Testis (tissue), 3 donors: Measurements from ENCODE around the gene WFDC5. TPM values are rescaled to one million over a fixed set of nuclear protein-coding genes. Genes with fewer than 3 reads are reported as not detected.

Experiments
- DNase-seq: peaks from one replicate; pipeline ENCODE4 v3.0.0-alpha.2; 2019
- H3K27ac ChIP-seq, 2 donors: fragments of 200-600 bp; sonication (generic); one replicate each; pipeline ENCODE4 v1.5.1; 2019
- H3K27me3 ChIP-seq: fragments of 200-600 bp; sonication (generic); one replicate; pipeline ENCODE4 v1.5.1; 2019
- H3K36me3 ChIP-seq: fragments of 200-600 bp; sonication (generic); one replicate; pipeline ENCODE4 v1.5.1; 2017; ENCODE audit warnings: low read depth; ENCODE audit errors: missing control alignments
- H3K4me1 ChIP-seq: fragments of 200-600 bp; sonication (generic); one replicate; pipeline ENCODE4 v1.5.1; 2019
- H3K4me3 ChIP-seq, 2 donors: fragments of 200-600 bp; sonication (generic); one replicate each; pipeline ENCODE4 v1.5.1; 2017 to 2019
- H3K9me3 ChIP-seq: fragments of 200-600 bp; sonication (generic); one replicate; pipeline ENCODE4 v1.5.1; 2017
- POLR2A ChIP-seq: fragments of 450-650 bp; IDR thresholded peaks from one replicate; pipeline ENCODE4 v1.6.1; 2017; ENCODE audit warnings: antibody characterized with exemption, mild to moderate bottlenecking, moderate library complexity
- WGBS, 2 donors: methylation state at CpG; one replicate each; pipeline ENCODE4 v1.1.5; 2018; 5-methylcytosine and 5-hydroxymethylcytosine counted together
- intact Hi-C: fragments of 100-400 bp; cut with DNase I; formaldehyde crosslinking; loops from one replicate; pipeline ENCODE4 v1.15.1; 2023; ENCODE audit warnings: low total_unique reads
- polyA plus RNA-seq: library from polyadenylated mRNA; stranded (reverse); fragments of 350-450 nt; fragmentation: Illumina TruSeq; extraction: RNeasy Lipid Tissue Mini Kit (QIAGEN cat#74804); gene quantifications from one replicate; pipeline ENCODE4 v1.2.3, GENCODE V29; 2014; ENCODE audit warnings: low read depth, low replicate concordance; ENCODE audit not compliant: insufficient read depth
- total RNA-seq, 2 donors: library from RNA; depleted of rRNA; stranded (reverse); fragments of >200 nt; gene quantifications; one replicate each; pipeline ENCODE4 v1.2.3, GENCODE V29; 2016
- TF ChIP-seq, protein P1 (sequence below), 3 experiments: fragments of 450-650 bp in 2 of 3; fragments of 200-600 bp in 1 of 3; sonication (generic) in 1 of 3; IDR thresholded peaks; one replicate each; pipeline ENCODE4 v1.5.1; 2016 to 2019; ENCODE audit warnings: antibody characterized with exemption in 3 of 3, mild to moderate bottlenecking in 2 of 3, moderate library complexity in 1 of 3

Gene WFDC5
- total and polyA plus RNA-seq, 3 donors from 2014 or later, result 0.87 to 2.1 (median 1.4) TPM

GRCh38 chr20:45072066-45072465, 42.9 kb downstream of the WFDC5 start:
- intact Hi-C loops, result no loop called here
- no peak for DNase-seq
- no peak overlapping the region for H3K27ac ChIP-seq
- no peak overlapping the region for H3K4me3 ChIP-seq
- no peaks in the 10 kb centered on the region for H3K36me3 ChIP-seq
- no peaks in the 10 kb centered on the region for H3K27me3 ChIP-seq
- H3K4me1 ChIP-seq, result no peaks in the 10 kb centered on the region
- 93 to 94% methylated on average over 1 of the region's 1 CpG for WGBS, 2 donors
- no peaks in the 10 kb centered on the region for H3K9me3 ChIP-seq
- no peak for TF ChIP-seq POLR2A
- TF ChIP-seq, protein P1, sequence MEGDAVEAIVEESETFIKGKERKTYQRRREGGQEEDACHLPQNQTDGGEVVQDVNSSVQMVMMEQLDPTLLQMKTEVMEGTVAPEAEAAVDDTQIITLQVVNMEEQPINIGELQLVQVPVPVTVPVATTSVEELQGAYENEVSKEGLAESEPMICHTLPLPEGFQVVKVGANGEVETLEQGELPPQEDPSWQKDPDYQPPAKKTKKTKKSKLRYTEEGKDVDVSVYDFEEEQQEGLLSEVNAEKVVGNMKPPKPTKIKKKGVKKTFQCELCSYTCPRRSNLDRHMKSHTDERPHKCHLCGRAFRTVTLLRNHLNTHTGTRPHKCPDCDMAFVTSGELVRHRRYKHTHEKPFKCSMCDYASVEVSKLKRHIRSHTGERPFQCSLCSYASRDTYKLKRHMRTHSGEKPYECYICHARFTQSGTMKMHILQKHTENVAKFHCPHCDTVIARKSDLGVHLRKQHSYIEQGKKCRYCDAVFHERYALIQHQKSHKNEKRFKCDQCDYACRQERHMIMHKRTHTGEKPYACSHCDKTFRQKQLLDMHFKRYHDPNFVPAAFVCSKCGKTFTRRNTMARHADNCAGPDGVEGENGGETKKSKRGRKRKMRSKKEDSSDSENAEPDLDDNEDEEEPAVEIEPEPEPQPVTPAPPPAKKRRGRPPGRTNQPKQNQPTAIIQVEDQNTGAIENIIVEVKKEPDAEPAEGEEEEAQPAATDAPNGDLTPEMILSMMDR (IDR thresholded peaks at IDR 0.05), result no peak

GRCh38 chr20:45070932-45071632, 43.9 kb downstream of the WFDC5 start:
- no peak overlapping the region for H3K4me3 ChIP-seq
- H3K27me3 ChIP-seq, result no peaks in the 10 kb centered on the region
- no peaks in the 10 kb centered on the region for H3K4me1 ChIP-seq
- no peaks in the 10 kb centered on the region for H3K9me3 ChIP-seq
- no peak overlapping the region for H3K27ac ChIP-seq
- 96 to 99% methylated on average over 6 of the region's 6 CpGs for WGBS, 2 donors
- intact Hi-C loops, result no loop called here
- H3K36me3 ChIP-seq, result no peaks in the 10 kb centered on the region
- no peak for DNase-seq
- TF ChIP-seq, protein P1 (IDR thresholded peaks at IDR 0.05), result no peak
- TF ChIP-seq POLR2A, result no peak

- H3K36me3 ChIP-seq, result no peaks in the 10 kb centered on the region
- H3K9me3 ChIP-seq, result no peaks in the 10 kb centered on the region
- no peak overlapping the region for H3K4me3 ChIP-seq
- WGBS, 2 donors, result 74 to 80% methylated on average over 1 of the region's 1 CpG
- TF ChIP-seq, protein P1 (IDR thresholded peaks at IDR 0.05), result no peak
- TF ChIP-seq POLR2A, result no peak
- no peaks in the 10 kb centered on the region for H3K4me1 ChIP-seq
- no peak for DNase-seq
- no peak overlapping the region for H3K27ac ChIP-seq
- intact Hi-C loops, result no loop called here
- H3K27me3 ChIP-seq, result no peaks in the 10 kb centered on the region
Observed at GRCh38 chr20:45069261-45069660, 45.7 kb downstream of the WFDC5 start.

DNA sequence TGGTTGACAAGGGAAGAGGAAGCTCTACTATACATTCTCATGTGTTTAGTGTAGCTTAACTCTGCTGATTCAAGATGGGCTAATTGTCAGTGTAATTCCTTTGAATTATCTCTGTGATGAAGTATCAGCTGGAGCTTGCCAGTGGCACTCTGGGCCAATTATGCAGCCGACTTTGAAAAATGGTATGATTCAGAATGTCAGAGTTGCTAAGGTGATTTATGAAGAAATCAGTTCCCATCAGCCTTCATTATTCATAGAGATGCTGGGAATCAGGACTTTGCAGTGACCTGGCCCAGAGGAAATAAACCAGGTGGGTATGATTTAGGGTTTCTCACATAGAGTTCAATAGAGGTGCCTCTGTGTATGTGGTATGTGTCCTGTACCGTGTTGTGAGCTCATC, 47.4 kb downstream of the WFDC5 start:
- H3K4me1 ChIP-seq, result no peaks in the 10 kb centered on the region
- H3K9me3 ChIP-seq, result no peaks in the 10 kb centered on the region
- no peak for TF ChIP-seq POLR2A
- TF ChIP-seq, protein P1 (IDR thresholded peaks at IDR 0.05), result no peak
- H3K27ac ChIP-seq, result no peak overlapping the region
- intact Hi-C loops, result no loop called here
- no peaks in the 10 kb centered on the region for H3K27me3 ChIP-seq
- DNase-seq, result no peak
- WGBS, 2 donors, result 73 to 78% methylated on average over 2 of the region's 2 CpGs
- no peaks in the 10 kb centered on the region for H3K36me3 ChIP-seq
- no peak overlapping the region for H3K4me3 ChIP-seq

DNA sequence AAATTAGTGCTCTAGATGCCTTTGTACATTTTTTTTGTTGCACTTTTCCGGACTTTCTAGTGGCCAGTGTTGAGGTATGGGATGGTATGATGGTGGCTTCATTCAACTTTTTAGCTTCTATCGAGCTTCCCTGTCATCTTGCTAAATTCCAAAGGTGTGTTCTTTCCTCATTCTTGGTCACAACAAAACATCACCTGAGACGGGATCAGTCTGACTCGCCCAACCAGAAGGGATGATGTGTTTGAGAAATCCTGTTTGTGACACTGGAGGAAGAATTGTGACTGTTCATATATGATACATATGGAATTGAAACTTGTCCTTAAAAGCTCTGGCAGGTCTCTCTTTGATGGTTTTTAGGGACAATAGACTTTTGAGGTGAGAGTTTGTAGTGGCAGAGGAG, 47.9 kb downstream of the WFDC5 start:
- WGBS, 2 donors, result 95 to 99% methylated on average over 4 of the region's 4 CpGs
- no peaks in the 10 kb centered on the region for H3K9me3 ChIP-seq
- TF ChIP-seq, protein P1 (IDR thresholded peaks at IDR 0.05), result no peak
- TF ChIP-seq POLR2A, result no peak
- H3K36me3 ChIP-seq, result no peaks in the 10 kb centered on the region
- intact Hi-C loops, result no loop called here
- no peak overlapping the region for H3K27ac ChIP-seq
- H3K4me1 ChIP-seq, result no peaks in the 10 kb centered on the region
- DNase-seq, result no peak
- H3K4me3 ChIP-seq, result no peak overlapping the region
- no peaks in the 10 kb centered on the region for H3K27me3 ChIP-seq
